IPS-20b (cell line): ENCODE measurements around the gene SPATS2L.
A peak's percentile ranks its signal among the peaks of the same experiment; 100 is the strongest.

ENCODE experiments used
- H3K27ac ChIP-seq: one replicate; pipeline ENCODE4 v1.5.1; 2013; ENCODE audit warnings: low read length
- H3K27me3 ChIP-seq: 2 replicates; pipeline ENCODE4 v1.6.1; 2013; ENCODE audit warnings: mild to moderate bottlenecking, low read length, inconsistent platforms; ENCODE audit not compliant: insufficient read depth
- H3K36me3 ChIP-seq: 2 replicates; pipeline ENCODE4 v1.6.1; 2013; ENCODE audit warnings: low read depth, mild to moderate bottlenecking, inconsistent platforms, low read length, moderate library complexity; ENCODE audit not compliant: insufficient read depth
- H3K4me1 ChIP-seq: 2 replicates; pipeline ENCODE4 v1.6.1; 2013; ENCODE audit warnings: mild to moderate bottlenecking, control low read depth, inconsistent platforms, low read length, moderate library complexity; ENCODE audit not compliant: insufficient read depth
- H3K4me3 ChIP-seq: 2 replicates; pipeline ENCODE4 v1.5.1; 2013; ENCODE audit warnings: mild to moderate bottlenecking, low read length, inconsistent platforms
- H3K9ac ChIP-seq: 2 replicates; pipeline ENCODE4 v1.6.1; 2013; ENCODE audit warnings: low read depth, mild to moderate bottlenecking, inconsistent platforms, low read length, moderate library complexity
- H3K9me3 ChIP-seq: 2 replicates; pipeline ENCODE4 v1.6.1; 2013; ENCODE audit warnings: mild to moderate bottlenecking, low read depth, low read length, inconsistent platforms; ENCODE audit not compliant: insufficient read depth

SPATS2L gene

DNA sequence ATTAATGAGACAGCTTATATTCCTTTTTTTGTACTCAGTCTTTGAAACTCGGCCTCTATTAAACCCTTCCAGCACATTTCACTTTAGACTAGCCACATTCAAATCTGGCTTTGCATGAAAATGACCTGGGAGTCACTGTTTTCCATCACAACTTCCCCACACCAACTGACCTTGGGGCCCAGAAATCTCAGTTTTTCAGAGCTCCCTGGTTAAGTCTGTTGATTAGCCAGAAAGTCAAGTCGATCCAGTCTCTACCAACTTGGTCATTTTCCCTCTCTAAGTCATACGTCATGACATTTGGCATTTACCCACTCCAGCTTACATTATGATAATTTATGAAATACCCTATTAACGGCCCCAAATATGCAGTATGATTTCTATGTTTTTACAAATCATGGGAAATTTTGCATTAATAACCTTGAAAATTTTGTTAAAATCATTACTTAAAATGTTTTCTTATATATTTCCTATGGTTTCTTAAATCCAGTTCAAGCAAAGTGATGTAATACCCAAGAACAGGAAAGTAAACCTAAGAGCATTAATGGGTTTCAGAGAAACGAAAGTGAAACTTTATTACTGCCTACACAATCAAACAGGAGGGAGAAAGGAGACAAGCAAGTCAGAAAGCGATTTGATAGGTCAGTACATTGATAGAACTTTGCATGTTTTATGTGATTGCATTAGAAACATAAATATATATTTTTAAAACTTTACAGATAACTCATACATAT is 77.1 kb downstream of the SPATS2L start:
- H3K4me1 ChIP-seq = peaks cover 50% of the 10 kb centered on the region
- H3K36me3 ChIP-seq = peaks cover under 1% of the 10 kb centered on the region; the same call in 1 of the 2 replicates
- no peaks in the 10 kb centered on the region for H3K27me3 ChIP-seq
- H3K9ac ChIP-seq = peak overlapping the region; percentile 48; the same call in 1 of the 2 replicates
- H3K27ac ChIP-seq = no peak overlapping the region
- no peaks in the 10 kb centered on the region for H3K9me3 ChIP-seq
- H3K4me3 ChIP-seq = peak overlapping the region; percentile 39; the same call in 1 of the 2 replicates

DNA sequence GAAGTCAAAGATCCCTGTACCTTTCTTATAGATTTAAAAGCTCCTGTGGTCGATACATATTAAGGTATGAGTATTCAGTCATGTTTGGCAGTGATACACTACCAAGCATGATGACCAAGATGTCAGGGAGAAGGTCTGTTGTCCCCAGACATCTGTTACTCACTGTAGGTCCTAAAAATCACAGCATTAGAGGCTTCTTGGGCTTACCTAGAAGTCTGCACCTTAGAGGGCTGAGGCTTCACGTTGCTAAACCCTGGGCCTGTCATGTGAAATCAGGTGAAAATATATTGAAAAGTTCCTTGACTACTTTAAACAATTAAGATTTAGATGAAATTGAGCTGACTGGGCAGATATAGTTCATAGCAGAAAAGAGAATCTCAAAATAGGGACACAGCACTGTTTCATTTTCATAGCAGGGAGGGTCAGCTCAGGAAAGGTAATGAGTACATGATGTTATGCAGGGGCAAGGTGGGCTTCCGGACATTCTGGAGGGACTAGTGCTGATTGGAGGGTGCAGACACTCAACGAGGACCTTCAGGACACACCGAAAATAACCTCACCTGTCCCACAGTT is 78.7 kb downstream of the SPATS2L start:
- Histone ChIP-seq H3K27me3 (no peaks in the 10 kb centered on the region), H3K4me3 (no peak overlapping the region), H3K9me3 (no peaks in the 10 kb centered on the region), H3K27ac (no peak overlapping the region), H3K4me1 (peaks cover 34% of the 10 kb centered on the region), H3K9ac (no peak overlapping the region), H3K36me3 (peaks cover 16% of the 10 kb centered on the region)

DNA sequence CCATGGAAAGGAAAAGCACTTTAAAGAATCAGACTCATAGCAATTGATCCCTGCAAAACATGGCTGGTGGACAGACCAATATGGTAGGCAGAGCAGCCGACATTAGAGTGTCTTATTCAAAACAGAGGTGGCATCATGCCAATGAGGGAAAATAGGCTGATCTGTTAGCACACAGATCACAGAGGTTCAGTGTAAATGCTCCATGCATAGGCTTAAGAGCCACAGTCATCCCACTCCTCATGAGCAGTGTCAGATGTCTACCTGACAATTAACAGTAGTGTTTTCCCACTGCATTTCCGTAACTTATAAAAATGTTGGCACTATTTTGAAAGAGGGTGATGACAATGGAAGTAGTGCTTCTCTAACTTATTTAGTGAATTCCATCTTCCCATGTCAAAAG is 86.7 kb downstream of the SPATS2L start:
- Histone ChIP-seq H3K4me1 (peaks cover 13% of the 10 kb centered on the region), H3K36me3 (peaks cover 34% of the 10 kb centered on the region), H3K9me3 (no peaks in the 10 kb centered on the region), H3K9ac (no peak overlapping the region), H3K27me3 (no peaks in the 10 kb centered on the region), H3K4me3 (no peak overlapping the region), H3K27ac (no peak overlapping the region)

DNA sequence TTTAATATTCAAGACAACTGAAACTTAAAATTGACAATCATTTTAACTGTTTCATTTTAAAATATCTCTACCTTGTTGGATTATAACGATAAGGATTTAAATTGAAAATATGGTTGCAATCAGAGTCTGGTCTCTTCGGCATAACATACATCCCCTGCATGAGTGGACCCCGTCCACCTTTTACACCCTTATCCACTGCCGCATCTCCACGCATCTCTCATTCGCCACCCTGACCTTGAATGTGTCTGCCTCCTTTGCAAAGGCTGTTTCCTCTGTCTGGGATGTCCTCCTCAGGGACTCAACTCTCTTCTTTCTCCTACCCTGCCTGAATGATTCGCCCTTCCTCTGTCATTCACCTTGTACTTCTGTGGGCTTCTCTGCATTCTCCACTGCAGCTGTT is 87.6 kb downstream of the SPATS2L start:
- Histone ChIP-seq H3K4me3 (no peak overlapping the region), H3K9me3 (no peaks in the 10 kb centered on the region), H3K4me1 (peaks cover 13% of the 10 kb centered on the region), H3K27ac (no peak overlapping the region), H3K27me3 (no peaks in the 10 kb centered on the region), H3K9ac (no peak overlapping the region), H3K36me3 (peaks cover 29% of the 10 kb centered on the region)

DNA sequence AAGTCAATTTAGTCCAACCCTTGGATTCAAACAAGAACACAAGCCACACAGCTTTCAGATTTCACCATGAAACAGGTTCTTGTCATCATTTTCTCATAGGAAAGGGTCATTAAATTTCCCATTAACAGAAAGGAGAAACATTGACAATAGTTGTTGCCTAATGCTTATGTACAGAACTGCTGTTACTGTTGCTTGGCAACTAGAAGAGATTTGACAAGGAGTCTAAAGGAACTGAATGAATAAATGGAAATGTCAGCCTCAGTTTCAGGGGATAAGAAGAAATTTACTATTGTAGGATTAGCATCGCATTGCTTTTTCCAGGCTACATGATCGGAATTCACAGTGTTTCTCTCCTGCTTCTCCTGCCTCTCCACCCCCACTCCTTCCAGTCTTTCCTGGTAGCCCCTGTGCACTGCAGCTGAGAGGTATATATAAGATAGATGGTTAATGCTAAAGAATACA is 90.3 kb downstream of the SPATS2L start:
- no peak overlapping the region for H3K4me3 ChIP-seq
- H3K4me1 ChIP-seq = peaks cover 13% of the 10 kb centered on the region
- H3K9ac ChIP-seq = no peak overlapping the region
- no peak overlapping the region for H3K27ac ChIP-seq
- H3K9me3 ChIP-seq = no peaks in the 10 kb centered on the region
- H3K36me3 ChIP-seq = peaks cover 3% of the 10 kb centered on the region; the same call in 1 of the 2 replicates
- no peaks in the 10 kb centered on the region for H3K27me3 ChIP-seq

DNA sequence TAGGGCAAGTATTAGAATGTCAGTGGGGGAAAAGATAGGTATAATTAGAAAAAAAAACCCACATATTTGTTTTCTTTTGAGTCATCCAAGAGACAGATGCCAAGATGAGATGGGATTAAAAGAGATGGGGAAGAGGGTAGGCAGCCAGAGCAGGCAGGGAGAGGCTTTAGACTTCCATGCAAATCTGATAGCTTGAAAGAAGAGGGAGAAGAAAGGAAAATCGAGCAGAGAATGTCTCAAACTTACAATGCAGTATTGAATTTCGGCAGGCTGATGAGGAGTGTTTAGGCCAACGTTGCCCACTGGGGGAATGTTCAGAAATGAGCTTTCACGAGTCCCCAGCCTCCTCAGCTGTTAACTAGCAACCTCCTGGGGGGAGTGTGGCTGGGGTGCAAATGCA is 91.3 kb downstream of the SPATS2L start:
- no peaks in the 10 kb centered on the region for H3K27me3 ChIP-seq
- H3K4me1 ChIP-seq = peaks cover 13% of the 10 kb centered on the region
- no peak overlapping the region for H3K27ac ChIP-seq
- no peak overlapping the region for H3K9ac ChIP-seq
- no peak overlapping the region for H3K4me3 ChIP-seq
- peaks cover 4% of the 10 kb centered on the region; the same call in 1 of the 2 replicates for H3K36me3 ChIP-seq
- H3K9me3 ChIP-seq = no peaks in the 10 kb centered on the region

DNA sequence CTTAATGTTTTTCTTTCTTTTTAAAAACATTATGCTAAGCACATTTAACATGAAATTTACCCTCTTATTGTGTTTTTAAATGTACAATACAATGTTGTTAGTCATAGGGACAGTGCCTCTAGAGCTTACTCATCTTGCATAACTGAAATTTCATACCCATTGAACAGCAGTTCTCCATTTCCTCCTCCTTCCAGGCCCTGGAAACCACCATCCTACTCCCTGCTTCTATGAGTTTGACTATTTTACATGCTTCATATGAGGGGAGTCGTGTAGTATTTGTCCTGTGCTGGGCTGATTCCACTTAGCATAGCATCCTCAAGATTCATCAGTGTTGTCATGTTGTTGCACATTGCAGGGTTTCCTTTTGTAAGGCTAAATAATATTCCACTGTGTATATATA is 92.6 kb downstream of the SPATS2L start:
- Histone ChIP-seq H3K27me3 (no peaks in the 10 kb centered on the region), H3K9ac (no peak overlapping the region), H3K4me3 (no peak overlapping the region), H3K27ac (no peak overlapping the region), H3K36me3 (peaks cover 7% of the 10 kb centered on the region; the same call in 1 of the 2 replicates), H3K9me3 (no peaks in the 10 kb centered on the region), H3K4me1 (peaks cover 13% of the 10 kb centered on the region)

DNA sequence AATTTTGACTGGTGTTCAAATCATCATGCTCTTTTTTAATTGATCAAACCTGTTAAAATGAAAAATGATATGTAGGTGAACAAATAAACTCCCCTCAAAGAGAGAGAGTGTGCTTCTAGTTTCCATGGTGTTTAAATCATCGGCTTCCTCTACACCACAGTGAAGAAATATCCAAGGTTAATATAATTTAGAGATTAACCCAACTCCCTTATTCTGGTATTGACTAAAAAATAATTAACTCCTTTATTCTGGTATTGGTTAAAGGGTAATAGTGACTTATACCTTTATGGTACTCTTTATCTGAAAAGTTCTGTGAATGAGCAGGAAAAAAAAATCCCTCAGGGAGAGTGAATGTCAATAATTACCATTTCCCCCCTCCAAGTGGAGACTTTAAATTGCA is 93.1 kb downstream of the SPATS2L start:
- Histone ChIP-seq H3K36me3 (peaks cover 7% of the 10 kb centered on the region; the same call in 1 of the 2 replicates), H3K9ac (no peak overlapping the region), H3K27ac (no peak overlapping the region), H3K9me3 (no peaks in the 10 kb centered on the region), H3K4me1 (peaks cover 11% of the 10 kb centered on the region), H3K27me3 (no peaks in the 10 kb centered on the region), H3K4me3 (no peak overlapping the region)

DNA sequence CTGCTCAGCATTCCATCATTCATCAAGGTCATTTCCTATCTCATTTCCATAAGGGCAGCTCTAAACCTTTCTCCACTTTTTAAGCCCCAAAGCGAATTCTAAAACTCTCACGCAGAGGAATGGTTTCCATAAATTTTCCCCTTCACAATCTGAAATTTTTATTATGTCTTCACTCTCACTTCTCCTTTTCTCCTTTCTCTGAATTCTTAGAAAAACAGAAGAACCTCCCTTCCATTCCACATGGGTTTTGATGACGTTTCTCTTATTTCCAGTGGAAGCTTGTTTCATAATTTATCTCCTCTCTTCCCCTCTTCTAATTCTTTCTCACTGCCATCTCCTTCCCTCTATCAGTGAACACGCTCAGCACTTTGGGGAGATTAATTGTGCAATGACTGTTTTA is 97.3 kb downstream of the SPATS2L start:
- Histone ChIP-seq H3K4me3 (no peak overlapping the region), H3K9ac (no peak overlapping the region), H3K4me1 (peaks cover 11% of the 10 kb centered on the region), H3K27me3 (no peaks in the 10 kb centered on the region), H3K27ac (no peak overlapping the region), H3K9me3 (no peaks in the 10 kb centered on the region), H3K36me3 (peaks cover 7% of the 10 kb centered on the region; the same call in 1 of the 2 replicates)

DNA sequence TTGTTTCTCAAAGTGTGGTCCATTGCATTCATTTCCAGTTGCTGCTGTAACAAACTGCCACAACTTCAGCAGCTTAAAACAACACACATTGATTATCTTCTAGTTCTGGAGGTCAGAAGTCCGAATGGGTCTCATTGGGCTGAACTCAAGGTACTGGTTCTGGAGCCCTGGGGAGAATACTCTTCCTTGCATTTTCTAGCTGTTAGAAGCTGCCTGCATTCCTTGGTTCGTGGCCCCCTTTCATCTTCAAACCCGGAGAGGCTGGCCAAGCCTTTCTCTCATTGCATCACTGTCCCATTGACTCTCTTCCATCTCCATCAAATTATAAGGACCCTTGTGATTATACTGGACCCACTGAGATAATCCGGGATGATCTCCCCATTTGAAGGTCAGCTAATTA is 98.1 kb downstream of the SPATS2L start:
- no peak overlapping the region for H3K9ac ChIP-seq
- peaks cover 11% of the 10 kb centered on the region for H3K4me1 ChIP-seq
- H3K4me3 ChIP-seq = no peak overlapping the region

DNA sequence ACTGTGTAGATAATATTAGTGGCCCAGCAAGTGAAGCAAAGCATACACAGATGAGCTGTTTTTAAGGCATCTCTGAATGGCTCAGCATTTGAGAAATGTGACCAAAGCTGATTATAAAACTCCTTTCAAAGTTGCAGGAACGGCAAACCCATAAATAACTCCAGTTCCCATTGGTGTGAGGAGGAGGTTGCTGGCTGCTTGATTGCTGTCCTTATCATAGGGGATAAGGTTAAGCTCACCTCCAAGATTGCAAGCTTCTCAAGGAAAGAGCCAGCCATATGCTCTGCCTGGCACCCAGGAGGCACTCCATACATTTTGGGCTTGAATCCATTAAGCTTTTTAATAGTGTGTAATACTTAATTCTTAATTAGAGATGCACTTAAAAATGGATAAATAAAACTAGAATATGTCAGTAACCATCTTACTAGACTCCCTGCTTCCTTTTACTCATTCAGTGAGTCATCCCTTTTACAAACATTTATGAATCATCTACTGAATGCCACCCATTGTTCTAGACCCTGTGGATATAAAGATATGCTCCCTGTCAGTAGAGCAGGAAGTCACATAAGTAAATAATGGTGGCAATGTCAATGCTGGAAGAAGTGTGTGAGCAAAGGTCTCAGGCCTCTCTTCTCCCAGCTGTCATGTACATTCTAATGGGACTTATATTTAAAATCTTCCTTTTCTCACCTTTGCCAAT is 99.3 kb downstream of the SPATS2L start:
- H3K36me3 ChIP-seq = peaks cover 7% of the 10 kb centered on the region; the same call in 1 of the 2 replicates
- H3K4me3 ChIP-seq = no peak overlapping the region
- no peak overlapping the region for H3K9ac ChIP-seq
- H3K27ac ChIP-seq = no peak overlapping the region
- H3K4me1 ChIP-seq = peaks cover 11% of the 10 kb centered on the region
- H3K9me3 ChIP-seq = no peaks in the 10 kb centered on the region
- no peaks in the 10 kb centered on the region for H3K27me3 ChIP-seq

More for the DNA sequence above, 98.1 kb downstream of the SPATS2L start:
- Histone ChIP-seq H3K36me3 (peaks cover 7% of the 10 kb centered on the region; the same call in 1 of the 2 replicates), H3K9me3 (no peaks in the 10 kb centered on the region), H3K27ac (no peak overlapping the region), H3K27me3 (no peaks in the 10 kb centered on the region)
